ENCODE measurements around the gene C1orf159.

DNA sequence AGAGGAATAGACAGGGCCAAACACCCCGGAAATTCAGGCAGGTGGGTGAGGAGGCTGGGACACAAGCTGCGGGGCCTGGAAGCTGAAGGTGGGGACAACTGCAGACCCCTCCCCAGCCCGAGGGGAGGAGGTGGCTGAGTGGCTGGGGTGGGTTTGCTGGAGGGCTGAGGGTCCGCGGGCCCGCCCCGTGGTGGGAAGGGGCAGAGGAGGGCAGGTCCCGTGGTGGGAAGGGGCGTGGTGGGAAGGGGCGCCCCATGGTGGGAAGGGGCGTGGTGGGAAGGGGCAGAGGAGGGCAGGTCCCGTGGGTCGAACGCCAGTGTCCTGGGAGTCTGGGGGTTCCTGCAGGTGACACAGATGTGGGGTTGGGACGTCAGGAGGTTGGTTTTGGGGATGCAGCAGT lies 33.5 kb upstream of the C1orf159 start:
- TF ChIP-seq GATA3 (IDR thresholded peaks at IDR 0.05; ENCODE audit: low read depth, low read length) (no peak), GATA2 (IDR thresholded peaks at IDR 0.05; ENCODE audit: low read depth, low read length) (no peak)

Measured in SH-SY5Y (cell line).